ENCODE results near the gene EED.

The EED gene
- long read RNA-seq, donor 1, transcript EED-201 (12 exons, 2,223 nt), result major isoform, 7 of 41 reads
- long read RNA-seq, donor 1, partial matches to known transcripts, result 32 of 41 reads
- long read RNA-seq, donor 1, other reads (novel, unspliced or antisense), result 0 of 41 reads
- long read RNA-seq, donor 2, partial matches to known transcripts, result 10 of 13 reads
- long read RNA-seq, donor 2, other reads (novel, unspliced or antisense), result 0 of 13 reads
- long read RNA-seq, donor 3, transcript EED-201 (12 exons, 2,223 nt), result major isoform, 5 of 7 reads
- long read RNA-seq, donor 3, partial matches to known transcripts, result 0 of 7 reads
- long read RNA-seq, donor 3, other reads (novel, unspliced or antisense), result 0 of 7 reads
- long read RNA-seq, donor 4, partial matches to known transcripts, result 22 of 30 reads
- long read RNA-seq, donor 4, other reads (novel, unspliced or antisense), result 0 of 30 reads
- long read RNA-seq, donor 5, transcript EED-201 (12 exons, 2,223 nt), result major isoform, 8 of 27 reads
- long read RNA-seq, donor 5, partial matches to known transcripts, result 15 of 27 reads
- long read RNA-seq, donor 5, other reads (novel, unspliced or antisense), result 0 of 27 reads
- long read RNA-seq, donor 6, partial matches to known transcripts, result 0 of 6 reads
- long read RNA-seq, donor 6, other reads (novel, unspliced or antisense), result 0 of 6 reads
- long read RNA-seq, donor 7, transcript EED-201 (12 exons, 2,223 nt), result major isoform, 5 of 9 reads
- long read RNA-seq, donor 7, partial matches to known transcripts, result 0 of 9 reads
- long read RNA-seq, donor 7, other reads (novel, unspliced or antisense), result 0 of 9 reads
- long read RNA-seq, donor 8, partial matches to known transcripts, result 23 of 32 reads
- long read RNA-seq, donor 8, other reads (novel, unspliced or antisense), result 0 of 32 reads

DNA sequence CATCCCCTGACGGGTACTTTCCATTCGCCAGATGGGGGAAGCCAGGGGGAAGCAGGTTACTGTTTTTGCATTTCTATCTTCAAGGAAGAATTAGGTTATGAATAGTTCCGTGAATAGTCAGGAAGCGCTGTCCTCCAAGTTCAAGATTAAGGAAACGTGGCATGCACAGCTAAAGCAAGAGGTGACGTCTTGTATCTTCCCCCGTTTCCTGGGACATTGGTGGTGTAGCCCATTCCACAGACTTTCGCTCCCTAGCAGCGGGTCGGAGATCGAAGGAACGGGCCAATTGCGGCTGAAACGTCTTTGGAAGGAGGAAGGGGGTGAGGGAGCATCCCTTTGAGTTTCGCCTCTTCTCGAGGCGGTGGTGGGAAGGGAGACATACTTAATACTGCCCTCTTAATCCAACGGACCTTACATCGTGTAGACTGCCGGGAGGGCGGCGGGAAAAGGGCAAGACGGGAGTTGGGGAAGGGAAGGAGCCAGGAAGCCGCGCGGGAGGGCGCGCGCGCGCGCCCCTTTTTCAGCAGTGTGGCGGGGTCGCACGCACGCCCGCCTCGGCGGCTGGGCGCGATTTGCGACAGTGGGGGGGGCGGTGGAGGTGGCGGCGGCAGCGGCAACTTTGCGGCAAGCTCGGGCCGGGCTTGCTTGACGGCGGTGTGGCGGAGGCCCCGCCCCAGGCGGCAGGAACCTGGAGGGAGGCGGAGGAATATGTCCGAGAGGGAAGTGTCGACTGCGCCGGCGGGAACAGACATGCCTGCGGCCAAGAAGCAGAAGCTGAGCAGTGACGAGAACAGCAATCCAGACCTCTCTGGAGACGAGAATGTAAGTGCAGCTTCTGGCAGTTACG, at the start of gene EED:
Gene EED (plus strand): TSS at position 232 of the 847 bp plus-strand sequence. CDS start 477 bp downstream, at position 709.
- DNase-seq, result peak; percentile 99

- DNase-seq, result no peak
Measured at GRCh38 chr11:86194998-86195397, 49.6 kb upstream of the EED start.

GRCh38 chr11:86196085-86196696, 48.4 kb upstream of the EED start:
- no peak for DNase-seq

- DNase-seq, result no peak
Measured at GRCh38 chr11:86196913-86197312, 47.6 kb upstream of the EED start.

GRCh38 chr11:86197448-86197847, 47.1 kb upstream of the EED start:
- DNase-seq, result no peak

DNA sequence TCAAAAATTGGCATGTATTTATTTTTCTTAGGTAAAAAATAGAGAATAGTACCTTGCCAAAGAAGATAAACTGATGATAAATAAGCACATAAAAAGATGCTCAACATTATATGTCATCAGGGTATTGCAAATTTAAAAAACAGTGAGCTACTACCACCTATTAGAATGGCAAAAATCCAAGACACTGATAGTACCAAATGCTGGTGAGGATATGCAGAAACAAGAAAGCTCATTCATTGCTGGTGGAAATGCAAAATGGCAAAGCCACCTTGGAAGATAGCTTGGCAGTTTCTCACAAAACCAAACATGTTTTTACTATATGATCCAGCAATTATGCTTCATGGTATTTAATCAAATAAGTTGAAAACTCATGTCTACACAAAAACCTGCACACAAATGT, 46.4 kb upstream of the EED start:
- no peak for DNase-seq

DNA sequence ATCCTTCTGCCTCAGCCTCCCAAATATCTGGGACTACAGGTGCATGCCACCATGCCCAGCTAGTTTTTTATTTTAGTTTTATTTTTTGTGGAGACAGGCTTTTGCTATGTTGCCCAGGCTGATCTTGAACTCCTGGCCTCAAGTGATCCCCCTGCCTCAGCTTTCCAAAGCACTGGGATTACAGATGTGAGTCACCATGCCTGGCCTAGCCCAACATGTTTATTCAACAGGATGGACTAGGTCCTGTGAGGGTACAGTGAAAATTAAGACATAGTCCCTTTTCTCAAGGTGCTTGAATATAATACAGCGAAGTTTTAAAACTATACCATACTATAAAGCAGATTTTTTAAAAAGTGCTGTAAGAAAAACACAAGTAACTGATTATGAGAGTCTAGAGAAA, 45.2 kb upstream of the EED start:
- no peak for DNase-seq

- DNase-seq, result peak; percentile 16
Measured at GRCh38 chr11:86201371-86201884, 43.1 kb upstream of the EED start.

GRCh38 chr11:86202013-86202336, 42.6 kb upstream of the EED start:
- no peak for DNase-seq

- DNase-seq, result no peak
Measured at GRCh38 chr11:86204356-86204755, 40.2 kb upstream of the EED start.

DNA sequence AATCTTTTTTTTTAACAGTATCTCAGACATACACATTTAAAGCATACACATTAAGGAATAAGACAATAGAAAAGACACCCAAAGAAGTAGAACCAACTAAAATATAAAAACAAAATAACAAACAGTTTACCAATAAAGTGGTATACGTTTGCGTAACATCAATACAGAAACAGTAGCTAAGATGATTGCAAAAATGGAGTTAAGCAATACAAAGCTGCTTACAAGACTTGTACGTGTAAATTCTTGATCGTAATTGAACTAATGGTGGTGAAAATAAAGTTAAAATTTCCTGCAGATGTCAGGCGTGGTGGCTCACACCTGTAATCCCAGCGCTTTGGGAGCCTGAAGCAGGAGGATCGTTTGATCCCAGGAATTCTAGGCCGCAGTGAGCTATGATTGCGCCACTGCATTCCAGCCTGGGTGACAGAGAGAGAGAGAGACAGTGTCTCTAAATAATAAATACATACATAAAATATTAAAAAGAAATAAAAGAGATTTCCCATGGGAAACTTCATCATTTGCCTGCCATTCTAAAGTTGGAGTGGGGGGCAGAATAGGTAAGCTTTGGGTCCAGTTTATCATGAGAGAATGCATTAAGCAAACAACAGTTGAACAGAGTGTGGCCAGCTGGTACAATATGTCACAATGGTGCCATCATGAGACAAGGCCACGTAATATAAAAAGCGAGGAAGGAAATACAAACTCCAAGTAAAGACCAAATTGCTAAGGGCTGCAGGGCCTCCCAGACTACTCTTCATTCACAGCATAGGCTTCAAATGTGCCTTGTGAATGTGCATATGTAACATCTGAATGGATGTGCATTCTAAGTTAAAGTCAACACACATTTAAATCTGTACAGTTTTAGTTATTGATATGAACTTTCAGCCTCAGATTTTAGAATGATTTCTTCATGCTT, 38.9 kb upstream of the EED start:
- no peak for DNase-seq

- DNase-seq, result no peak
Measured at GRCh38 chr11:86206337-86206695, 38.2 kb upstream of the EED start.

- DNase-seq, result no peak
Measured at GRCh38 chr11:86207413-86207812, 37.1 kb upstream of the EED start.

- DNase-seq, result no peak
Measured at GRCh38 chr11:86208572-86208971, 36.0 kb upstream of the EED start.

GRCh38 chr11:86209806-86210657, 34.5 kb upstream of the EED start:
- no peak for DNase-seq

DNA sequence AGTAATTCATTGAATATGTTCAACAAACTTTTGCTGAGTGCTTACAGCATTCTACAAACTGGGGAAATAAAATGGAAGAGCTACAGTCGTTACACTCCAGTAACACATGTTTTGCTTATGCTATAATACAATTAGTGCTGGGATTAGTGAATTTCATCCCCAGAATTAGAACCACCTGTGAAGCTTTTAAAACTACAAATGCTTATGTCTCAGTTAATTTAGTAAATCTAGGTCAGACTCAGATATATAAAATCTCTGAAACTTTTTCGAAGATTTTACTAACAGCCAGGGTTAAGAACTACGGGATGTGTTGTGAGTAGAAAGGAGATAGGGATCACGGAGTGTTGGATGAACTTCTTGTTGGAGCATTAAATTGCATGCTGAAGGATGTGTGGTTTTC, 33.7 kb upstream of the EED start:
- DNase-seq, result no peak

- no peak for DNase-seq
Measured at GRCh38 chr11:86211619-86212018, 32.9 kb upstream of the EED start.

- no peak for DNase-seq
Measured at GRCh38 chr11:86212019-86212611, 32.4 kb upstream of the EED start.

DNA sequence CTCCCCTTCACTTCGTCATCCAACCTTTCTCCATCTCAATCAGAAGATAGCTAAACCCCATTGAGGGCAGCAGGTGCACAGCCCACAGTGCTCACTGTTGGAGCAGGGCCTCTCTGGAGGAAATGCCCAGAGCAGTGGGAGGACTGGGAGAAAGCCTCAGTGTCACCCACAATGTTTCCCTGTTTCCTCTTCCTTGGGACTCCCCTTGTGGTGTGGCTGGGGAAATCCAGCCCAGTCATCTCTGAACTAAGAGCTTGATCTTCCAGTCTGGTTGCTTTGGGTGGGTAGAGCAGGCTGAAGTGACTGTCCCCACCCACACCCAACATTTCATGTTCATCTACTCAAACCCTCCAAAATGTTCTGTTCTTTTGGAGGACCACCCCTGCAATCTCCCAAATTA, 29.8 kb upstream of the EED start:
- DNase-seq, result no peak

Data from right kidney (tissue), 9 donors.